Stimulated activated CD8-positive, alpha-beta memory T cell treated with anti-CD3 and anti-CD28 coated beads, Interleukin-4, amount 100 ng/mL, for 24 hours (primary cell): Measurements from ENCODE around the gene WSB2.

Source experiments
- DNase-seq: peaks from one replicate; pipeline ENCODE4 v3.0.0-alpha.2; 2020; ENCODE audit warnings: low read depth

Gene WSB2

GRCh38 chr12:118061873-118062843 lies 1.2 kb upstream of the WSB2 start:
- no peak for DNase-seq

GRCh38 chr12:118060301-118061010 lies 523 bp downstream of the WSB2 start:
- no peak for DNase-seq

GRCh38 chr12:118059341-118060191 lies 1.4 kb downstream of the WSB2 start:
- DNase-seq = no peak

GRCh38 chr12:118058881-118059280 lies 2.1 kb downstream of the WSB2 start:
- DNase-seq = no peak

GRCh38 chr12:118058227-118058626 lies 2.8 kb downstream of the WSB2 start:
- no peak for DNase-seq

- DNase-seq = no peak
Observed at GRCh38 chr12:118055865-118056773, 4.9 kb downstream of the WSB2 start.

GRCh38 chr12:118055144-118055557 lies 5.8 kb downstream of the WSB2 start:
- peak; percentile 53 for DNase-seq

GRCh38 chr12:118053071-118053985 lies 7.7 kb downstream of the WSB2 start:
- no peak for DNase-seq

- DNase-seq = no peak
Observed at GRCh38 chr12:118052324-118053070, 8.5 kb downstream of the WSB2 start.

GRCh38 chr12:118050972-118051910 lies 9.7 kb downstream of the WSB2 start:
- no peak for DNase-seq

- DNase-seq = no peak
Observed at GRCh38 chr12:118046430-118046829, 14.5 kb downstream of the WSB2 start.

- DNase-seq = no peak
Observed at GRCh38 chr12:118044577-118044976, 16.4 kb downstream of the WSB2 start.

- DNase-seq = no peak
Observed at GRCh38 chr12:118044075-118044474, 16.9 kb downstream of the WSB2 start.

- no peak for DNase-seq
Observed at GRCh38 chr12:118042091-118042490, 18.9 kb downstream of the WSB2 start.

GRCh38 chr12:118038137-118038536 lies 22.8 kb downstream of the WSB2 start:
- no peak for DNase-seq

GRCh38 chr12:118036672-118037411 lies 24.1 kb downstream of the WSB2 start:
- DNase-seq = no peak
